GM19043 (cell line): Measurements from ENCODE around the gene DPYD.

Experiments used
- ATAC-seq: cut with Tn5 transposase; IDR thresholded peaks from one replicate; pipeline ENCODE4 v1.9.1; 2021; ENCODE audit warnings: low read depth; ENCODE audit not compliant: unreplicated experiment

DPYD gene

DNA sequence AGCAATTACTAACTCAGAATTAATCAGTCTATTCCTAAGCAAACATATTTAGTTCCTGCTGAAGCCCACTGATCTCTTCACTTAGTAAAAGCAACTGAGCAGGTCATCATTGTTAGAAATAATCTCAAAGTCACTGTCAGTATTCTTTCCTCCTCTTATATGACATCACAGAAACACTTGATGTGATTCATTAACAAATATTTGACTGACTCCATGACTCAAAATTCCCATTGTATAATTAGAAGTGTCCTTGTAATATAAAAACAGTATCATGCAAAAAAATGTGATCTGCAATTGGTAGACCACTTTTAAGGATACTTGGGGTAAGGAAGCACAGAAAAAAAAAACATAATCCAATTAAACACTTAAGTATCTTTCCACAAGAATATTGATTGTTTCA, 194.4 kb downstream of the DPYD start:
- no peak for ATAC-seq

GRCh38 chr1:97721221-97721620, 199.6 kb downstream of the DPYD start:
- ATAC-seq: no peak

- no peak for ATAC-seq
Measured at GRCh38 chr1:97712980-97713379, 207.9 kb downstream of the DPYD start.

DNA sequence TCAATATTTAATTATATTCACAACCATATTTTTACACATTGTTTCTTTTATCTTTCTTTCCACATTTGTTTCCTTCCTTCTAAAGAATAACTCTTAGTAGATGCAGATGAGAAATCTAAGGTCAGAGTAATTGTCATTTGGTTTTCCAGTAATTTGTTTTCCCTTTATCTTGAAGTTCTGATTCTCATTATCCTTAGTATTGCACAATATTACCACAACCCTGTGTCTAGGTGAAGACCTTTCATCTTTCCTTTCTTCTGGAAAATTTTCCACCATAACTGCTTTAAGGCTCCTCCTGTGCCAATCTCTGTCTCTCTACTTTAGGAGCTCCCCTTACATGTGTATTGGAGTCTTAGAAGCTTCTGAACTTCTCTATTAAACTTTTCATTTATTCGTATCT, 209.0 kb downstream of the DPYD start:
- no peak for ATAC-seq

- no peak for ATAC-seq
Measured at GRCh38 chr1:97693601-97694000, 227.2 kb downstream of the DPYD start.

DNA sequence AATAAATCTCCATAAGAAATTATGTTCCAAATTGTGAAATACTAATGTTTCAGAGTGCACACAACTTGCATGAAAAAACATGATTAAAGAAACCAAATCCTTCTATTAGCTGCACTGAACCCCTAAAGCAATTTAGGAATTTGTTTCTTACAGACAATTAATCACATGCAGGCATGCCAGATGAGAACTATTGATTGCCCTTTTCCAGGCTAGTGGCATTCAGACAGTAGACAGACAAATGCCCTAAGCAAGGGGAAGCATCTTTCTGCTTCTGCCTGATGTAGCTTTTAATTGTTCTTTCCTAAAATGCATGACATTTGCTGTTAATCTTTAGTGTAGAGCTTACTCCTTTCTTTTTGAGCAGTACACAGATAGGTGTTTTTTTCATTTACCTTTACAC, 229.5 kb downstream of the DPYD start:
- no peak for ATAC-seq

- ATAC-seq: no peak
Measured at GRCh38 chr1:97685360-97685759, 235.5 kb downstream of the DPYD start.

DNA sequence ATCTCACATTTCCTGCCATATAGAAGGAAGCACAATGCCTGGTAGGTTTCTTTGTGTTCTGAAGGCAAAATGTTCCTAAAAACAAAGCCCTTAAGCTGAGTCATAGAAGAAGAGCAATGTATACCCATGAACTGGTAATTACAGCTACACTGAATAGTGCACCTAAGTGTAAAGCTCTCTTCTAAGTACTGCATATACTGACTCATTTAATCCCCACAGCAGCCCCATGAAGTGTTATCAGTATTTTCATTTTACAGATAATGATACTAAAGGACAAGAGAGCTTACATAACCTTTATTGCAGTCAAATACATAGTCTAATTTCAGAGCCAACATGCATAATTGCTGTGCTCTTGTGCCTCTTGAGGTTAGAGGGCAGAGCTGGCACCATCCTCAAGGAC, 239.9 kb downstream of the DPYD start:
- no peak for ATAC-seq

GRCh38 chr1:97680470-97680869, 240.4 kb downstream of the DPYD start:
- ATAC-seq: no peak

GRCh38 chr1:97677702-97678101, 243.1 kb downstream of the DPYD start:
- ATAC-seq: no peak

DNA sequence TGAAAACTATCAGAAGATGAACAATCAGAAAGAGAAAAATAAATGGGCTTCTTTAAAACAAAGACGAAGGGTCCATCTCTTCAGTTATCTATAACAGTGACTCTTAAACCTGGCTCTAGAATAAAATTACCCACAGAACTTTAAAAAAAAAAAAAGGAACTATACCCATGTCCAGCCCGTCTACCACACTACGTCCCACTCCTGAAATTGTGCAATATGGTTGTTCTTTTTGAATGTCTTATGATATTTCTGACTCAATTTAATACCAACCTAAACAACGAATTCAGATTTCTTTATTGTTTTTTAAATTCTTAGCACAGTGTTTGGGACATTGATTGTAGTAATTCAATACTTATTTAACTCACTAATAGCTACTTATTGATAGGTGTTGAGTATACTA, 246.3 kb downstream of the DPYD start:
- no peak for ATAC-seq

DNA sequence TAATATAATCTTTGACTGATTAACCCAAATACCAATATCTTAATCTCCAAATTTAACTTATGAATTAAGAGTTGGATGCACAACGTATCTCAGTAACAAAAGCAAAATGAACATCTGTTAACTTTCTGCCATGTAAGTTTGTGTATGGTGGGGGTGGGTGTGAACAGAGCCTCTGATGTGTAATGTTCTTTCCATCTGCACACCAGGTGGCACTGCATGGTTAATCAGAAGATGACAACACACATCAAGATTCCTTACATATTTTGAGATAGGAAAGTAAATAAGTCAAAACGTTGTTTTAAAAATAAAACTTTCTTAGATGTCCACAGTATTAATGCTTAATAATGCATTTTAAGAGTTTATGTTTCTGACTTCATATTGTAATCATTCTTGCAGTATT, 251.9 kb downstream of the DPYD start:
- ATAC-seq: no peak

DNA sequence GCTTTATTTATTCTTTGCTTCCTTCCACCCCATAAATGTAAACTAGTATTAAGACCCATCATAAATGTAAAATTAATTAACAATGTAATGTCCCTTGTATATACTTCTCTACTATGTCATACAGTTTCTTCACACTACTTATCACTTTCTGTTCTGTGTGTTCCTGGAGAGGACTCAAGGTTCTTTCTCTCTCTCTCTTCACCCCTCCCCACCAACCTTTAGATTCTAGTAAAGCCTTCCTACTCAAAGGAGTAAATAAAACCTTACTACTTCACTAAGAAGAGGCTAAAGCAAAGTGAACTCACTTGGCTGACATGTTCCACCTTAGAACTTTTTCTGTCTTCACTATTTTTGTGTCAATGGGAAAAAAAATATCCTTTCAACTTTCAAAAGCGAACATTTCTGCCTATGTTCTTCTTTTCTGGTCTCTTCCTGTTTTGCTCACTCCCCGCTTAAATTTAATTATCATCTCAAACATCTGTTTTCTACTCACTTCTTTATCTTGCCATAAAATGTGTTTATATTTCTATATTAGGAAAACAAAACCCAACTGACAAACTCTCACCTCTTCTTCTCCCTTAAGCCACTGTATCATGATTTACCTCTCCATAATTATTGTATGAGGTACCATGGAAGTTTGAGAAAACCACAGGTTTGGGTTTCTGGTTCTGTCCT, 260.3 kb downstream of the DPYD start:
- no peak for ATAC-seq

GRCh38 chr1:97654876-97655585, 265.8 kb downstream of the DPYD start:
- no peak for ATAC-seq

GRCh38 chr1:97651250-97651649, 269.6 kb downstream of the DPYD start:
- no peak for ATAC-seq

DNA sequence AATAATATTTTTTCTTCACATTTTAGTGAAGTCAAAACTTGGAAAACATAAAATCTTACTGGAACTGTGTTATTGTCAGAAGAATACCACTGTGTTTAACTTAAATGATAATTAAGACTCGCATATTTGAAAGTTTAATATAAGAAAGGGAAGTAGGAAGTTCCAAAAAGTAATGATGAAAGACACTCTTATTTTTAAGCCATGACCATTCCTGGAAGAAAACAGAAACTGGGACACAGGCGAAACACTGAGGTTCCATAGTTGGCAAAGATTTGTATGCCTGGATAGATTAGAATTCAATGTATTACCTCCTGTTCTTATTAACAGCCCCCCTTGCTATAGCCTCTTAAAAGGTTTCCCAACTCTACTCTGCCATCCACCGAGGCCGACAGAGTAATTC, 271.2 kb downstream of the DPYD start:
- ATAC-seq: no peak

GRCh38 chr1:97647776-97648175, 273.1 kb downstream of the DPYD start:
- ATAC-seq: no peak

DNA sequence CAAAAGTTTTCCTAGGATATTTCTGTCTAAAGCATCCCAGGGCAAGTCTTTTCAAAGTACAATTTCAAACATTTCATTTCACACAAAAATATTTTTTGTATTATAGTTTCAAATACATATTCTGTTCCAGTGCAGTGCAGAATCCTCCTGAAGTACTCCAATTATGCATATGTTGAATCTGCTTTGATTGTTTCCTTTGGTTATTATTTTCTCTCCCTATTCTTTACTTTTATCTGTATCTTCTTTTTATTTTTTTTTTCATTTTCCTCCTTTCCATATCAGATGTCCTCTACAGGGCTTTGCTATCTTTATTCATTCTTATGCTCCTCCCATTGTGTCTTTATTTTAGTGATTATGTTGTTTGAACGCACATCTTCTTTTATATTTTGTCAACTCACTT, 274.8 kb downstream of the DPYD start:
- no peak for ATAC-seq

DNA sequence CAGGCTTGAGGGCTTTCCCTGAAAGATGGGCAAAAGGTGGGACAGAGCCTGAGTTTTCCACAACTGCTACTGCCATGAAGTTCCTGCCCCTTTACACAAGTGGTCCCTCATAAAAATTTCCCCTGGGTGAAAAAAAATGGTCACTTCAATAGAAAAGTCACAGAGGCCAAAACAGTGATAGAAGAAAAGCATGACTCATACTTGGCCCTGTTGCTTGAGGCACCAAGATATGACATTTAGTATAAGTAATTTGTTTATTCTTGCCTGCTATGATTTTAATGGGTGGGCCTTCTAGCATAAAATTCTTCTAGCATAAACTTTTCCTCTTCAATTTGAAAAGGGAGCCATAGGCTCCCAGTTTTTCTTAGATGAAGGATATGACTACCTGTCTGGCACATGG, 280.2 kb downstream of the DPYD start:
- no peak for ATAC-seq

DNA sequence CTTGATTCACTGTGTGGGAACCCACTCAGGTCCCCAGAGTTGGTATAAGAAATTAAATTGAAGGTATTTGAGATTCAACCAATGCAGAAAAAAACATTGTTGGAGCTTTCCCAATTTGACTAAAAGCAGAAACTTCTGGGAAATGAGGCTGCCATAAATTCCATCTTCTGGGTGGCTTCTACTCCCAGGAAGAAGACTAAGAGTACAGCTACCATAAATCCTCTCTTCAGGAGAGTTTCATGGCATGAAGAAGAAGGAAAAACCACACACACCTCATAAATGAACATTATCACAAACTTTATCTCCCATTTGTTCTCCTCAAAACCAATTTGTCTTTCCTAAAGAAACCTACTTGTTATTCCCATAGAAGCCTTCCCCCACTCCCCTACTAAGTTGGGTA, 283.9 kb downstream of the DPYD start:
- ATAC-seq: no peak

DNA sequence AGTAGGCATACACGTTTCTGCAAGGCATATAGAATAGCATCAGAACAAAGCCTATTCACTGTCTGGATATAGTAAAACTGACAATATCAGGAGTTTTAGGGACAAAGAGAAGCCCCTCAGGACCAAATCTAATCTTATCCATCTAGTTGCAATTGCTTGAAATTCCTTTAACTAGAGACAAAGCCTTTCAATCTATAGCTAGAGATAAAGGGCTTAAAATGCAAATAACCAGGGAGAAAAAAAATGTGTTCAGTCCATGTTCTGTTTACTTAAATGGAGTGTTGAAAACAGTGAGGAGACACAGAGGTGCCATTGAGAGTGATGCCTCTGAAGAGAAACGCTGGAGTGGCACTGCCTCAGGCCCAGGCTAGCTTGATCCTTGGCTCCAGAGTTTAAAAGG, 286.1 kb downstream of the DPYD start:
- ATAC-seq: no peak

DNA sequence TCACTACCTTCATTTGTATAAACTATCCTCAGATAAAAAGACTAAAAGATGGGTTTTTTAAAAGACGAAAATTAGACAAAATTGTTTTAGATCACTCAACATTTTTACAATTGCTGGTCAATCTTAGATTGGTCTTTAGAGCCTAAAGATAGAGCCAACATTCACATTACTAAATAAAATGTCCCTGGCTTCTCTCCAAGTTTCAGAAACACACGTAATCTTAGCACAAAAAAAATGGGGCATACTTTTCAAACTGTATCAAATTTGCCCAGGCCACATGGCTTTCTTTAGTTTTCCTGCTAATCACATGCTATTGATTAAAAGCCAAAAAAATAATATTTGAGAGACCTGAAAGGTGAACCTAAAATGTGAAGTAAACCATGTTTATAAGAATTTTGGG, 288.1 kb downstream of the DPYD start:
- no peak for ATAC-seq

GRCh38 chr1:97632075-97632474, 288.8 kb downstream of the DPYD start:
- no peak for ATAC-seq
